ENCODE results near the gene CDKN2AIP. TPM values are rescaled to one million over a fixed set of nuclear protein-coding genes. Genes with fewer than 3 reads are reported as not detected.

The CDKN2AIP gene
- total and polyA plus RNA-seq, 11 donors: 5.3 to 12.5 (median 8.6) TPM

- H3K4me3 ChIP-seq: no peak overlapping the region
- H3K9me3 ChIP-seq: no peaks in the 10 kb centered on the region
- H3K4me1 ChIP-seq: peaks cover 0 to 11% (median 6%) of the 10 kb centered on the region in 12 donors
- no peak for TF ChIP-seq POLR2A (IDR thresholded peaks at IDR 0.05)
- TF ChIP-seq CTCF (IDR thresholded peaks at IDR 0.05): no peak
- H3K36me3 ChIP-seq: no peaks in the 10 kb centered on the region
- 72 to 81% (median 77%) methylated on average over 7 of the region's 7 CpGs for WGBS, 4 donors
- intact Hi-C loops (cut with DNase I): no loop called here
- no peaks in the 10 kb centered on the region for H3K27me3 ChIP-seq
- no peak for DNase-seq
- ATAC-seq: no peak
- H3K27ac ChIP-seq: no peak overlapping the region
Observed at GRCh38 chr4:183438458-183439113, 5.8 kb upstream of the CDKN2AIP start.

- Histone ChIP-seq H3K4me1 (peaks cover 0 to 25% (median 17%) of the 10 kb centered on the region in 12 donors), H3K27ac (no peak overlapping the region), H3K27me3 (no peaks in the 10 kb centered on the region), H3K4me3 (no peak overlapping the region), H3K9me3 (no peaks in the 10 kb centered on the region), H3K36me3 (peaks cover 0 to 6% (median 5%) of the 10 kb centered on the region in 9 donors)
- intact Hi-C loops (cut with DNase I): loop anchor here in 2 of 10 donors (5.0 to 10.0 kb wide), 2 partner anchors 66 to 1294 kb away; partner anchors contain the start of genes CENPU (in 1 of the 2) and ING2 (in 1 of the 2)
- ATAC-seq (no peak), DNase-seq (no peak)
- 71 to 91% (median 78%) methylated on average over 1 of the region's 1 CpG for WGBS, 4 donors
- TF ChIP-seq CTCF (IDR thresholded peaks at IDR 0.05) (no peak), POLR2A (IDR thresholded peaks at IDR 0.05) (no peak)
Observed at GRCh38 chr4:183441276-183441675, 3.2 kb upstream of the CDKN2AIP start.

GRCh38 chr4:183443655-183444213 is 702 bp upstream of the CDKN2AIP start:
- TF ChIP-seq POLR2A (IDR thresholded peaks at IDR 0.05) (no peak), CTCF (IDR thresholded peaks at IDR 0.05) (peak in 2 of 12 donors; percentile 4 to 16)
- H3K27ac ChIP-seq: peak overlapping the region; percentile 97 to 99 (median 99)
- H3K27me3 ChIP-seq: no peaks in the 10 kb centered on the region
- H3K4me1 ChIP-seq: peaks cover 4 to 48% (median 37%) of the 10 kb centered on the region in 12 donors
- 1 to 3% (median 1%) methylated on average over 13 to 30 of the region's 30 CpGs for WGBS, 4 donors
- peak; percentile 38 to 56 (median 46) for ATAC-seq
- intact Hi-C loops (cut with DNase I): loop anchor here in 3 of 10 donors (1.0 to 10.0 kb wide), 4 partner anchors 61 to 1291 kb away; partner anchors contain the start of genes CENPU (in 1 of the 3) and ING2 (in 1 of the 3)
- peaks cover 0 to 31% (median 30%) of the 10 kb centered on the region in 9 donors for H3K36me3 ChIP-seq
- DNase-seq: no peak
- no peaks in the 10 kb centered on the region for H3K9me3 ChIP-seq
- H3K4me3 ChIP-seq: peak overlapping the region; percentile 70 to 98 (median 90)

GRCh38 chr4:183445097-183445428 is 627 bp downstream of the CDKN2AIP start:
- peak overlapping the region; percentile 97 to 99 (median 99) for H3K27ac ChIP-seq
- no peaks in the 10 kb centered on the region for H3K27me3 ChIP-seq
- peak in 4 of 5 donors; percentile 51 to 63 (median 54) for DNase-seq
- TF ChIP-seq CTCF (IDR thresholded peaks at IDR 0.05) (no peak), POLR2A (IDR thresholded peaks at IDR 0.05) (no peak)
- 0% methylated on average over 25 to 26 of the region's 26 CpGs for WGBS, 4 donors
- intact Hi-C loops (cut with DNase I): loop anchor here in 1 of 10 donors (10.0 kb wide), 1 partner anchor 1290 kb away; the partner anchor contains the start of gene CENPU
- peaks cover 8 to 60% (median 47%) of the 10 kb centered on the region in 12 donors for H3K4me1 ChIP-seq
- peaks cover 0 to 44% (median 43%) of the 10 kb centered on the region in 9 donors for H3K36me3 ChIP-seq
- H3K4me3 ChIP-seq: peak overlapping the region; percentile 70 to 98 (median 90)
- H3K9me3 ChIP-seq: no peaks in the 10 kb centered on the region
- peak in 3 of 4 donors; percentile 12 to 28 (median 25) for ATAC-seq
